Testis (tissue), 3 donors: Measurements from ENCODE around the gene SCFD2. TPM values are rescaled to one million over a fixed set of nuclear protein-coding genes. Genes with fewer than 3 reads are reported as not detected.
"Not testable (repeated sequence)": the region's sequence is repeated elsewhere in the genome, so short reads cannot be mapped to it uniquely, and the experiment has no call there.

Experiments used
- DNase-seq: peaks from one replicate; pipeline ENCODE4 v3.0.0-alpha.2; 2019
- H3K27ac ChIP-seq, 2 donors: fragments of 200-600 bp; sonication (generic); one replicate each; pipeline ENCODE4 v1.5.1; 2019
- H3K27me3 ChIP-seq: fragments of 200-600 bp; sonication (generic); one replicate; pipeline ENCODE4 v1.5.1; 2019
- H3K36me3 ChIP-seq: fragments of 200-600 bp; sonication (generic); one replicate; pipeline ENCODE4 v1.5.1; 2017; ENCODE audit warnings: low read depth; ENCODE audit errors: missing control alignments
- H3K4me1 ChIP-seq: fragments of 200-600 bp; sonication (generic); one replicate; pipeline ENCODE4 v1.5.1; 2019
- H3K4me3 ChIP-seq, 2 donors: fragments of 200-600 bp; sonication (generic); one replicate each; pipeline ENCODE4 v1.5.1; 2017 to 2019
- H3K9me3 ChIP-seq: fragments of 200-600 bp; sonication (generic); one replicate; pipeline ENCODE4 v1.5.1; 2017
- CTCF ChIP-seq, 3 experiments: fragments of 450-650 bp in 2 of 3; fragments of 200-600 bp in 1 of 3; sonication (generic) in 1 of 3; IDR thresholded peaks; one replicate each; pipeline ENCODE4 v1.5.1; 2016 to 2019; ENCODE audit warnings: antibody characterized with exemption in 3 of 3, mild to moderate bottlenecking in 2 of 3, moderate library complexity in 1 of 3
- POLR2A ChIP-seq: fragments of 450-650 bp; IDR thresholded peaks from one replicate; pipeline ENCODE4 v1.6.1; 2017; ENCODE audit warnings: antibody characterized with exemption, mild to moderate bottlenecking, moderate library complexity
- WGBS, 2 donors: methylation state at CpG; one replicate each; pipeline ENCODE4 v1.1.5; 2018; 5-methylcytosine and 5-hydroxymethylcytosine counted together
- intact Hi-C: fragments of 100-400 bp; cut with DNase I; formaldehyde crosslinking; loops from one replicate; pipeline ENCODE4 v1.15.1; 2023; ENCODE audit warnings: low total_unique reads
- polyA plus RNA-seq: library from polyadenylated mRNA; stranded (reverse); fragments of 350-450 nt; fragmentation: Illumina TruSeq; extraction: RNeasy Lipid Tissue Mini Kit (QIAGEN cat#74804); gene quantifications from one replicate; pipeline ENCODE4 v1.2.3, GENCODE V29; 2014; ENCODE audit warnings: low read depth, low replicate concordance; ENCODE audit not compliant: insufficient read depth
- total RNA-seq, 2 donors: library from RNA; depleted of rRNA; stranded (reverse); fragments of >200 nt; gene quantifications; one replicate each; pipeline ENCODE4 v1.2.3, GENCODE V29; 2016

SCFD2 gene
- total and polyA plus RNA-seq, 3 donors from 2014 or later, result 6.0 to 24.5 (median 21.3) TPM

DNA sequence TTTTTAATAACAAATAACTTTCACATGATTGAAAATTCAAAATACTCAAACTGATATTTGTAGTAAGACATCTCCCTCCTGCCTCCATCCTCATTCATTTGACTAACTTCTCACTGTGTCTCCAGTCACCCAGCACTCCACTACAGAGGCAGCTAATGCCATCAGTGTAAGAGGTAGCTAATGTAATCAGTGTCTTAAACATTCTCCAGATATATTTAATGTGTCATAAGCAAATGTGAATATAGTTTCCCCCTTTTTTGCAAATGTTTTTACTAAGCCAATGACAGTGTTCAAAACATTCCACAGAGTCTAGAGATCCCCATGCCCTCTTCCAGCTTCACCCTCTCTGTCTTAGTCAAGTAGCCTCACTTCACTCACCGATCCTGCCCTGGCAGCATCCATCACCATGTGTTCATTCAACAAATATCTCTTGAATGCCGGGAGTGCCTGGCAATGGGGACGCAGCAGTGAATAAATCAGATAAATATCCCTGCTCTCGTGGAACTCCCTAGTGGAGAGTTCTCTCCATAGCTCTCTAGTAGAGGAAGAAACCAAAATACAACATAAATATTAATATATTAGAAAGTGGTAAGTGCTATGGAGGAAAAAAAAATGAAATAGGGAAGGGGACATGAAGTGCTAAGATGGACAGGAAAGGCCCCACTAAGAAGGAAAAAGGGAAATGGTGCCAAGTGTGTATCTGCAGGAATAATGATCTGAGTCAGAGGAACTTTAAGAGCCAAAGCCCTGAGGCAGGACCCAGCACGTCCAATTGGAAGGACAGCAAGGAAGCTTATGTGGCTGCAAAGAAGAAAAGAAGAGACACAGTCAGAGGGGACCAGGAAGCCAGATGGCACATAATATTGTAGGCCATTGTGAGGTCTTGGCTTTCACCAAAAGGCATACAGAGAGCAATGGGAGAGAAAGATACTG lies 18.7 kb downstream of the SCFD2 start:
- DNase-seq, result no peak

GRCh38 chr4:53346392-53346791 lies 19.5 kb downstream of the SCFD2 start:
- DNase-seq, intact Hi-C loops, H3K27ac ChIP-seq, H3K9me3 ChIP-seq, H3K4me1 ChIP-seq, H3K4me3 ChIP-seq, H3K36me3 ChIP-seq, H3K27me3 ChIP-seq: not testable (repeated sequence)
- WGBS, 2 donors, result 96 to 100% methylated on average over 2 of the region's 2 CpGs

More for the DNA sequence above, 18.7 kb downstream of the SCFD2 start:
- no peak overlapping the region for H3K4me3 ChIP-seq
- H3K4me1 ChIP-seq, result no peaks in the 10 kb centered on the region
- no peaks in the 10 kb centered on the region for H3K36me3 ChIP-seq
- H3K27ac ChIP-seq, result no peak overlapping the region
- intact Hi-C loops, result no loop called here
- no peaks in the 10 kb centered on the region for H3K27me3 ChIP-seq
- TF ChIP-seq CTCF (IDR thresholded peaks at IDR 0.05), result no peak
- no peak for TF ChIP-seq POLR2A
- 77% methylated on average over 5 of the region's 5 CpGs for WGBS, 2 donors
- no peaks in the 10 kb centered on the region for H3K9me3 ChIP-seq

DNA sequence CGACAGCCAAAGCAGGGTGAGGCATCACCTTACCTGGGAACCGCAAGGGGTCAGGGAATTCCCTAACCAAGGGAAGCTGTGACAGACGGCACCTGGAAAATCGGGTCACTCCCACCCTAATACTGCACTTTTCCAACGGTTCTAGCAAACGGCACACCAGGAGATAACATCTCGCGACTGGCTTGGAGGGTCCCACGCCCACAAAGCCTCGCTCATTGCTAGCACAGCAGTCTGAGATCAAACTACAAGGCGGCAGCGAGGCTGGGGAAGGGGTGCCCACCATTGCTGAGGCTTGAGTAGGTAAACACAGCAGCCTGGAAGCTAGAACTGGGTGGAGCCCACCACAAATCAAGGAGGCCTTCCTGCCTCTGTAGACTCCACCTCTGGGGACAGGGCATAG lies 25.7 kb downstream of the SCFD2 start:
- WGBS, 2 donors, result 93 to 94% methylated on average over 12 of the region's 12 CpGs
- H3K4me1 ChIP-seq, H3K9me3 ChIP-seq, H3K27ac ChIP-seq, H3K4me3 ChIP-seq, intact Hi-C loops, DNase-seq, H3K27me3 ChIP-seq, H3K36me3 ChIP-seq: not testable (repeated sequence)

DNA sequence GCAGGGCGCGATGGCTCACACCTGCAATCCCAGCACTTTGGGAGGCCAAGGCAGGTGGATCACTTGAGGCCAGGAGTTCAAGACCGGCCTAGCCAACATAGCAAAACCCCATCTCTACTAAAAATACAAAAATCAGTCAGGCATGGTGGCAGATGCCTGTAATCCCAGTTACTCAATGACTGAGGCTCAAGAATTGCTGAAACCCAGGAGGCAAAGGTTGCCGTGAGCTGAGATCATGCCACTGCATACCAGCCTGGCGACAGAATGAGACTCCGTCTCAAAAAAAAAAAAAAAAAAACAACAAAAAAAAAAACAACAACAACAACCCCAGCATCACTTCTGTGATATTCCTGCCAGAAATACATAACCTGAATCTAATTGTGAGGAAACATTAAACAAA lies 30.9 kb downstream of the SCFD2 start:
- H3K4me3 ChIP-seq, H3K27me3 ChIP-seq, intact Hi-C loops, H3K9me3 ChIP-seq, H3K27ac ChIP-seq, H3K36me3 ChIP-seq, H3K4me1 ChIP-seq, DNase-seq: not testable (repeated sequence)
- WGBS, 2 donors, result 97% methylated on average over 6 of the region's 6 CpGs

- H3K27ac ChIP-seq, result no peak overlapping the region
- no peak overlapping the region for H3K4me3 ChIP-seq
- TF ChIP-seq CTCF (IDR thresholded peaks at IDR 0.05), result no peak
- no peak for TF ChIP-seq POLR2A
- 92 to 99% methylated on average over 3 of the region's 3 CpGs for WGBS, 2 donors
- intact Hi-C loops, result no loop called here
- no peak for DNase-seq
- H3K27me3 ChIP-seq, result no peaks in the 10 kb centered on the region
- H3K36me3 ChIP-seq, result no peaks in the 10 kb centered on the region
- H3K4me1 ChIP-seq, result no peaks in the 10 kb centered on the region
- no peaks in the 10 kb centered on the region for H3K9me3 ChIP-seq
These were observed 39.3 kb downstream of the SCFD2 start for GRCh38 chr4:53326535-53326934.

DNA sequence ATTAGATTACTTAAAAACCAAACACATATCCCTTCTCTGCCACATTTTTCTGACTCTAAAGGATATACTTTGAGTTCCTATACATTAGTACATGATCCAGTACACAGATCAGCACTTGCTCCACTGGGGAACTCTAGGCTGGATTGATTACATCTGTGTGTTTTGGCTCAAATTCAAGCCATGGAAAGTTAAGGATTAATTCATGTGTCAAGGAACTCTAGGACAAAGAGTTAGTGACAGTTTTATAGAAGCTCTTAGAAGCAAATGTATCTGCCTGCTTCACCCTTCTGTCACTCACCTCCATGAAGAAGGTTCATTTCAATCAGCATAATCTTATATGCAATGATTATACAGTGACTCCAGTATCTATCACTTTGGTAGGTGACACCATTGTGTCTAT lies 43.2 kb downstream of the SCFD2 start:
- no peak for DNase-seq
- Histone ChIP-seq H3K9me3 (no peaks in the 10 kb centered on the region), H3K4me1 (no peaks in the 10 kb centered on the region), H3K27me3 (no peaks in the 10 kb centered on the region), H3K4me3 (no peak overlapping the region), H3K36me3 (no peaks in the 10 kb centered on the region), H3K27ac (no peak overlapping the region)
- TF ChIP-seq POLR2A, result no peak
- no peak for TF ChIP-seq CTCF (IDR thresholded peaks at IDR 0.05)
- intact Hi-C loops, result no loop called here
